Heart right ventricle (tissue), 16 donors: ENCODE data around the gene TGIF1. TPM values are rescaled to one million over a fixed set of nuclear protein-coding genes. Genes with fewer than 3 reads are reported as not detected.

Experiments used
- ATAC-seq, 8 donors: fragments of 200-7000 bp; cut with Tn5 transposase; one replicate each; pipeline ENCODE4 v1.9.1; 2020; ENCODE audit warnings: mild to moderate bottlenecking in 8 of 8, moderate library complexity in 8 of 8, moderate number of reproducible peaks in 1 of 8
- DNase-seq, 2 donors: peaks; one replicate each; pipeline ENCODE4 v3.0.0-alpha.2; 2020
- H3K27ac ChIP-seq, 10 donors: fragments of 200-600 bp; sonication (generic) in 2 of 10; one replicate each; pipeline versions ENCODE4 v1.5.0 to v1.8.0; 2020 to 2022; ENCODE audit warnings: mild to moderate bottlenecking in 3 of 10
- H3K27me3 ChIP-seq, 7 donors: fragments of 200-600 bp; one replicate each; pipeline ENCODE4 v1.8.0; 2021 to 2022; ENCODE audit warnings: mild to moderate bottlenecking in 2 of 7
- H3K36me3 ChIP-seq, 9 donors: fragments of 200-600 bp; sonication (generic) in 1 of 9; one replicate each; pipeline versions ENCODE4 v1.5.0 to v1.8.0; 2020 to 2022; ENCODE audit warnings: mild to moderate bottlenecking in 2 of 9
- H3K4me1 ChIP-seq, 9 donors: fragments of 200-600 bp; sonication (generic) in 1 of 9; one replicate each; pipeline versions ENCODE4 v1.5.0 to v1.8.0; 2020 to 2022; ENCODE audit warnings: mild to moderate bottlenecking in 4 of 9
- H3K4me3 ChIP-seq, 10 donors: fragments of 200-600 bp; sonication (generic) in 2 of 10; one replicate each; pipeline versions ENCODE4 v1.5.0 to v1.8.0; 2020 to 2022; ENCODE audit warnings: mild to moderate bottlenecking in 7 of 10, moderate library complexity in 2 of 10
- H3K9me3 ChIP-seq, 11 donors: fragments of 200-600 bp in 10 of 11; sonication (generic) in 2 of 11; one replicate each; pipeline versions ENCODE4 v1.5.0 to v1.8.0; 2013 to 2022; ENCODE audit warnings: mild to moderate bottlenecking in 2 of 11, control low read depth in 1 of 11, moderate library complexity in 1 of 11
- CTCF ChIP-seq, 9 donors: fragments of 200-600 bp; sonication (generic) in 2 of 9; IDR thresholded peaks; one replicate each; pipeline versions ENCODE4 v1.5.0 to v1.8.0; 2021 to 2022; ENCODE audit warnings: antibody characterized with exemption in 9 of 9, mild to moderate bottlenecking in 5 of 9, moderate library complexity in 1 of 9
- WGBS, 2 donors: extraction: QIAGEN DNeasy Blood & Tissue Kit; methylation state at CpG; one replicate each; pipeline ENCODE4 v1.1.7; 2013; ENCODE audit warnings: inconsistent platforms in 1 of 2; 5-methylcytosine and 5-hydroxymethylcytosine counted together
- intact Hi-C, 10 donors: fragments of 100-400 bp; cut with DNase I; formaldehyde crosslinking; loops; one replicate each; pipeline versions ENCODE4 v1.11.1 to v1.14.2; 2022
- long read RNA-seq, 3 donors: library from polyadenylated mRNA; unstranded; transcript quantifications; one replicate each; pipeline ENCODE4 v2.0.0, GENCODE V29; 2020 to 2021
- polyA plus RNA-seq, 2 donors: library from polyadenylated mRNA; stranded (reverse); fragments of 200-250 nt; gene quantifications; one replicate each; pipeline ENCODE4 v1.2.3, GENCODE V29; 2013
- total RNA-seq, 10 donors: library from RNA; stranded (reverse); fragmentation: NEBNext Ultra II Directional in 3 of 10; extraction: Animal tissue kit (Norgen Biotek cat#: 25700) in 3 of 10; gene quantifications; one replicate each; pipeline versions ENCODE4 v1.2.1 to v1.2.4, GENCODE V29; 2021 to 2023
- donor health status: Arrhythmogenic right ventricular cardiomyopathy.
- donor health status: ischemic (EF 13 %, LVEDD 7.1; RV severe dilation, severe dysfunction).
- donor health status: healthy with polysubstance abuse.
- donor health status: DM: no; HTN: yes; CAD: no.
- donor health status: DM: no; HTN: no; CAD: no.
- donor health status: ischemic (EF 25% LVEDD 6.9; RV normal size, moderate dysfunction).
- donor health status: ischemic (EF 25% LVEDD 5.7; RV mildly dilated, moderate dysfunction).
- donor health status: healthy.
- donor health status: DM: yes; HTN: yes; CAD: no.
- donor health status: Ischemic cardiomyopathy.
- donor health status: ischemic (EF 35%, LVEDD 5.7; RV mildly dilated, moderate dysfunction).
- donor health status: nonischemic (EF 11% LVEDD 7.7; RV severe dilation, severe dysfunction).
- donor health status: DM: yes; HTN: yes; CAD: no.
- donor health status: PGD.
- donor health status: ischemic (EF 29% LVEDD 5.4; RV normal size, mild dysfunction).
- donor health status: nonischemic (EF 23%, LVEDD 6.1; RV moderate dilation, normal function).

Gene TGIF1
- 10 to 100 TPM in 3 of 10 donors, 1 to 10 TPM in 7; 4.9 to 22.2 (median 7.9) TPM for total RNA-seq
- polyA plus RNA-seq: 10 to 100 TPM; 19.8 to 29.0 TPM
- long read RNA-seq, donor 1, partial matches to known transcripts: 0 of 4 reads
- long read RNA-seq, donor 1, other reads (novel, unspliced or antisense): 1 of 4 reads
- long read RNA-seq, donor 2, transcript TGIF1-202 (3 exons, 2,076 nt): major isoform, 7 of 8 reads
- long read RNA-seq, donor 2, partial matches to known transcripts: 0 of 8 reads
- long read RNA-seq, donor 2, other reads (novel, unspliced or antisense): 1 of 8 reads
- long read RNA-seq, donor 3, transcript TGIF1-202 (3 exons, 2,076 nt): major isoform, 10 of 19 reads
- long read RNA-seq, donor 3, partial matches to known transcripts: 0 of 19 reads
- long read RNA-seq, donor 3, other reads (novel, unspliced or antisense): 2 of 19 reads

GRCh38 chr18:3450012-3450798 is at the start of gene TGIF1:
Gene TGIF1 (plus strand): TSS chr18:3450172. CDS start chr18:3450490, 318 bp downstream.
- ATAC-seq (peak; percentile 15 to 71 (median 22)), DNase-seq (peak; percentile 77 to 84)
- intact Hi-C loops: loop anchor here in 9 of 10 donors (2.0 to 10.0 kb wide), 11 partner anchors 65 to 217 kb away; partner anchors contain the start of gene MYL12B (in 2 of the 9)
- no peaks in the 10 kb centered on the region for H3K36me3 ChIP-seq
- H3K27me3 ChIP-seq: no peaks in the 10 kb centered on the region
- H3K9me3 ChIP-seq: no peaks in the 10 kb centered on the region
- peak within 1 kb of the TSS; percentile 62 to 97 (median 81) for H3K4me3 ChIP-seq
- TF ChIP-seq CTCF (IDR thresholded peaks at IDR 0.05): no peak
- H3K27ac ChIP-seq: peak within 1 kb of the TSS; percentile 87 to 100 (median 97)
- 1% methylated on average over 58 to 71 of the region's 71 CpGs for WGBS, 2 donors
- peaks cover 3 to 47% (median 23%) of the 10 kb centered on the region in 9 donors for H3K4me1 ChIP-seq

- 56 to 68% methylated on average over 2 of the region's 2 CpGs for WGBS, 2 donors
- H3K4me3 ChIP-seq: no peak overlapping the region
- ATAC-seq: no peak
- no peak for DNase-seq
- TF ChIP-seq CTCF (IDR thresholded peaks at IDR 0.05): no peak
- H3K36me3 ChIP-seq: no peaks in the 10 kb centered on the region
- no peaks in the 10 kb centered on the region for H3K4me1 ChIP-seq
- intact Hi-C loops: no loop called here
- H3K27me3 ChIP-seq: no peaks in the 10 kb centered on the region
- peaks cover 0 to 29% (median 8%) of the 10 kb centered on the region in 11 donors for H3K9me3 ChIP-seq
- no peak overlapping the region for H3K27ac ChIP-seq
These were observed 49.2 kb upstream of the TGIF1 start for GRCh38 chr18:3400567-3401296.

GRCh38 chr18:3401669-3402620 is 48.0 kb upstream of the TGIF1 start:
- TF ChIP-seq CTCF (IDR thresholded peaks at IDR 0.05): no peak
- WGBS, 2 donors: 84% methylated on average over 5 of the region's 5 CpGs

More at GRCh38 chr18:3401669-3402620, 48.0 kb upstream of the TGIF1 start:
- H3K27me3 ChIP-seq: no peaks in the 10 kb centered on the region
- ATAC-seq (no peak), DNase-seq (no peak)
- H3K4me3 ChIP-seq: no peak overlapping the region
- H3K27ac ChIP-seq: no peak overlapping the region
- H3K36me3 ChIP-seq: no peaks in the 10 kb centered on the region
- peaks cover 0 to 31% (median 8%) of the 10 kb centered on the region in 11 donors for H3K9me3 ChIP-seq
- intact Hi-C loops: no loop called here
- H3K4me1 ChIP-seq: no peaks in the 10 kb centered on the region
